Left lung (tissue), 10 donors: ENCODE data around the gene KCNH8. TPM values are rescaled to one million over a fixed set of nuclear protein-coding genes. Genes with fewer than 3 reads are reported as not detected.

Experiments
- ATAC-seq: fragments of 200-7000 bp; cut with Tn5 transposase; one replicate; pipeline ENCODE4 v1.9.1; 2020; ENCODE audit warnings: moderate library complexity
- DNase-seq, 4 donors: peaks; one replicate each; pipeline ENCODE4 v3.0.0-alpha.2; 2013 to 2020
- H3K27ac ChIP-seq, 2 donors: fragments of 200-600 bp; sonication (generic) in 1 of 2; one replicate each; pipeline versions ENCODE4 v1.5.0 to v1.8.0; 2020 to 2021
- H3K27me3 ChIP-seq, 2 donors: fragments of 200-600 bp; sonication (generic) in 1 of 2; one replicate each; pipeline versions ENCODE4 v1.5.0 to v1.8.0; 2020 to 2021
- H3K36me3 ChIP-seq, 2 donors: fragments of 200-600 bp; sonication (generic) in 1 of 2; one replicate each; pipeline versions ENCODE4 v1.5.0 to v1.8.0; 2020 to 2021
- H3K4me1 ChIP-seq, 2 donors: fragments of 200-600 bp; one replicate each; pipeline ENCODE4 v1.8.0; 2021
- H3K4me3 ChIP-seq, 2 donors: fragments of 200-600 bp; sonication (generic) in 1 of 2; one replicate each; pipeline versions ENCODE4 v1.5.0 to v1.8.0; 2020 to 2021; ENCODE audit warnings: mild to moderate bottlenecking in 1 of 2
- H3K9me3 ChIP-seq, 2 donors: fragments of 200-600 bp; sonication (generic) in 1 of 2; one replicate each; pipeline versions ENCODE4 v1.5.0 to v1.8.0; 2020 to 2021
- intact Hi-C, 2 donors: fragments of 100-400 bp; cut with DNase I; formaldehyde crosslinking; loops; one replicate each; pipeline versions ENCODE4 v1.11.2 to v1.14.2; 2022
- polyA plus RNA-seq, 6 donors: library from polyadenylated mRNA; unstranded; fragments of 120-200 nt; gene quantifications; one replicate each; pipeline ENCODE4 v1.2.1, GENCODE V29; 2013; ENCODE audit not compliant: insufficient read length in 6 of 6
- total RNA-seq, 2 donors: library from RNA; stranded (reverse); fragmentation: NEBNext Ultra II Directional; extraction: Animal tissue kit (Norgen Biotek cat#: 25700); gene quantifications; one replicate each; pipeline ENCODE4 v1.2.1, GENCODE V29; 2021
- TF ChIP-seq, protein P1 (sequence below), 2 donors: fragments of 200-600 bp; sonication (generic) in 1 of 2; IDR thresholded peaks; one replicate each; pipeline versions ENCODE4 v1.5.0 to v1.8.0; 2021; ENCODE audit warnings: antibody characterized with exemption in 2 of 2
- donor health status: DM: no; HTN: yes; CAD: no.
- donor health status: DM: no; HTN: no; CAD: no.

KCNH8 gene
- total and polyA plus RNA-seq, 8 donors: 0.12 to 3.0 (median 2.1) TPM

GRCh38 chr3:19394946-19395345 lies 246.6 kb downstream of the KCNH8 start:
- intact Hi-C loops: no loop called here
- H3K27me3 ChIP-seq: no peaks in the 10 kb centered on the region
- no peak for DNase-seq
- no peaks in the 10 kb centered on the region for H3K9me3 ChIP-seq
- H3K36me3 ChIP-seq: no peaks in the 10 kb centered on the region
- no peak overlapping the region for H3K4me3 ChIP-seq
- TF ChIP-seq, protein P1, sequence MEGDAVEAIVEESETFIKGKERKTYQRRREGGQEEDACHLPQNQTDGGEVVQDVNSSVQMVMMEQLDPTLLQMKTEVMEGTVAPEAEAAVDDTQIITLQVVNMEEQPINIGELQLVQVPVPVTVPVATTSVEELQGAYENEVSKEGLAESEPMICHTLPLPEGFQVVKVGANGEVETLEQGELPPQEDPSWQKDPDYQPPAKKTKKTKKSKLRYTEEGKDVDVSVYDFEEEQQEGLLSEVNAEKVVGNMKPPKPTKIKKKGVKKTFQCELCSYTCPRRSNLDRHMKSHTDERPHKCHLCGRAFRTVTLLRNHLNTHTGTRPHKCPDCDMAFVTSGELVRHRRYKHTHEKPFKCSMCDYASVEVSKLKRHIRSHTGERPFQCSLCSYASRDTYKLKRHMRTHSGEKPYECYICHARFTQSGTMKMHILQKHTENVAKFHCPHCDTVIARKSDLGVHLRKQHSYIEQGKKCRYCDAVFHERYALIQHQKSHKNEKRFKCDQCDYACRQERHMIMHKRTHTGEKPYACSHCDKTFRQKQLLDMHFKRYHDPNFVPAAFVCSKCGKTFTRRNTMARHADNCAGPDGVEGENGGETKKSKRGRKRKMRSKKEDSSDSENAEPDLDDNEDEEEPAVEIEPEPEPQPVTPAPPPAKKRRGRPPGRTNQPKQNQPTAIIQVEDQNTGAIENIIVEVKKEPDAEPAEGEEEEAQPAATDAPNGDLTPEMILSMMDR (IDR thresholded peaks at IDR 0.05): no peak
- H3K27ac ChIP-seq: no peak overlapping the region
- ATAC-seq: no peak
- no peaks in the 10 kb centered on the region for H3K4me1 ChIP-seq

DNA sequence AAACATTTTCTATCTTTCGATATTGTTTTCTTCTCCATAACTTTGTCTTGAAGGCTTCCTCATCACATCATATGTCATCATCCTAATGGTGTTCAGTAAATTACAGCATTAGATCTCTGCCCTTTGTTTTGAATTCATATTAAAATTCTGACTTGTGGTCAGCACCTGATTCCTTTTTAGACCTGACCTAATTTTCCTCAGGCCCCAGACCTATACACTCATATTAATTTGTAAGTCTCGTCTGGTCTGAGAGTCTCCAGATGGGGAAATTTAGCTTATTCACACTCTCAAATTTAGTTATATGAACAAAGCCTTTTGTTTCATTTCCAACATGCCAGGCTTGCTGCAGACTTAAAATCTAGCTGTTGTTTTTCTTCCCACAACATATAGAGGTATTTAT lies 248.4 kb downstream of the KCNH8 start:
- intact Hi-C loops: no loop called here
- Histone ChIP-seq H3K36me3 (no peaks in the 10 kb centered on the region), H3K9me3 (no peaks in the 10 kb centered on the region), H3K27ac (no peak overlapping the region), H3K4me3 (no peak overlapping the region), H3K27me3 (no peaks in the 10 kb centered on the region), H3K4me1 (no peaks in the 10 kb centered on the region)
- DNase-seq (no peak), ATAC-seq (no peak)
- TF ChIP-seq, protein P1 (IDR thresholded peaks at IDR 0.05): no peak

DNA sequence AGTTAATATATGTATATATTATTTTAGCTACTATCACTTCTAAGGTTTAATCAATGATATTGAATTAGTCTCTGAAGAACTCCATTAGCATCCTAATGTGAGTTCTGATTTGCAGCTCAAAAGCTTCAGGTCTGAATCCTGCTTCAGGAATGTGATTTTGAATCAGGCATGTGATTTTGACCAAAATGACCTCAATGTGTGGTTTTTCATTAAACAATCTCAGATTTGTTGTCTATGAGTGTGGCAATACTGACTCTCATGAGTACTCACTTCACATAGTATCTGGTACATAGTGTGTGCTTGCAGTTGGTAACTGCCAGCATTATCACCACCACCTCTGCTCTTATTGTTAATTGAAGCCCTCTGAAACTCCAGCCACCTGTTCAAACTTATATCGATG lies 251.0 kb downstream of the KCNH8 start:
- intact Hi-C loops: no loop called here
- no peaks in the 10 kb centered on the region for H3K36me3 ChIP-seq
- H3K9me3 ChIP-seq: no peaks in the 10 kb centered on the region
- H3K4me1 ChIP-seq: no peaks in the 10 kb centered on the region
- no peaks in the 10 kb centered on the region for H3K27me3 ChIP-seq
- TF ChIP-seq, protein P1 (IDR thresholded peaks at IDR 0.05): no peak
- no peak overlapping the region for H3K27ac ChIP-seq
- no peak for ATAC-seq
- no peak for DNase-seq
- H3K4me3 ChIP-seq: no peak overlapping the region

- Histone ChIP-seq H3K27me3 (no peaks in the 10 kb centered on the region), H3K4me3 (no peak overlapping the region), H3K27ac (no peak overlapping the region), H3K36me3 (no peaks in the 10 kb centered on the region), H3K4me1 (no peaks in the 10 kb centered on the region), H3K9me3 (no peaks in the 10 kb centered on the region)
- TF ChIP-seq, protein P1 (IDR thresholded peaks at IDR 0.05): no peak
- DNase-seq (no peak), ATAC-seq (no peak)
- intact Hi-C loops: no loop called here
Measured at GRCh38 chr3:19399836-19400235, 251.5 kb downstream of the KCNH8 start.

GRCh38 chr3:19420159-19420558 lies 271.8 kb downstream of the KCNH8 start:
- no peak for ATAC-seq
- no peak for DNase-seq
- Histone ChIP-seq H3K36me3 (no peaks in the 10 kb centered on the region), H3K27ac (no peak overlapping the region), H3K4me1 (no peaks in the 10 kb centered on the region), H3K27me3 (no peaks in the 10 kb centered on the region), H3K9me3 (no peaks in the 10 kb centered on the region), H3K4me3 (no peak overlapping the region)
- TF ChIP-seq, protein P1 (IDR thresholded peaks at IDR 0.05): no peak
- intact Hi-C loops: no loop called here
